Gastroesophageal sphincter (tissue), 3 donors: ENCODE measurements around the gene DUXB.

Experiments used
- CTCF ChIP-seq, 4 experiments: fragments of 200-600 bp in 2 of 4; fragments of 450-650 bp in 2 of 4; sonication (generic) in 1 of 4; IDR thresholded peaks; one replicate each; pipeline ENCODE4 v1.5.1; 2017 to 2019; ENCODE audit warnings: antibody characterized with exemption in 4 of 4, mild to moderate bottlenecking in 2 of 4, moderate library complexity in 2 of 4
- POLR2A ChIP-seq, 2 donors: fragments of 450-650 bp; IDR thresholded peaks; one replicate each; pipeline ENCODE4 v1.6.1; 2017; ENCODE audit warnings: antibody characterized with exemption in 2 of 2, mild to moderate bottlenecking in 2 of 2, moderate library complexity in 1 of 2

GRCh38 chr16:75702242-75702641 is 981 bp upstream of the DUXB start:
- TF ChIP-seq CTCF (IDR thresholded peaks at IDR 0.05) (no peak), POLR2A (IDR thresholded peaks at IDR 0.05) (no peak)
